Keratinocyte (primary cell): ENCODE data around the gene GOLGB1. TPM values are rescaled to one million over a fixed set of nuclear protein-coding genes. Genes with fewer than 3 reads are reported as not detected.

ENCODE experiments used
- DNase-seq: peaks from one replicate; pipeline ENCODE4 v3.0.0-alpha.2; 2011; ENCODE audit warnings: low read depth, missing footprints, low spot score
- FAIRE-seq: peaks from 2 replicates; lab custom pipeline; 2011; peaks lifted over from hg19 to GRCh38; lab: Jason Lieb, UNC
- H2AFZ ChIP-seq: 2 replicates; pipeline ENCODE4 v1.6.0; 2012; ENCODE audit warnings: low read length, control low read depth, inconsistent platforms; ENCODE audit not compliant: control insufficient read depth
- H3K27ac ChIP-seq: 2 replicates; pipeline ENCODE4 v1.5.1; 2011; ENCODE audit warnings: low read length; ENCODE audit not compliant: control insufficient read depth, insufficient read depth
- H3K27me3 ChIP-seq: 3 replicates; pipeline ENCODE4 v1.6.0; 2011; ENCODE audit warnings: low read length; ENCODE audit not compliant: control insufficient read depth, insufficient read depth; ENCODE audit errors: extremely low read depth
- H3K36me3 ChIP-seq, 2 experiments: 2 replicates in 1 of 2; 3 replicates in 1 of 2; pipeline ENCODE4 v1.5.1; 2011; ENCODE audit warnings: low read length in 2 of 2, mild to moderate bottlenecking in 1 of 2; ENCODE audit not compliant: control insufficient read depth in 2 of 2, insufficient read depth in 2 of 2; ENCODE audit errors: extremely low read depth in 1 of 2
- H3K4me1 ChIP-seq: 3 replicates; pipeline ENCODE4 v1.5.1; 2011; ENCODE audit warnings: low read length; ENCODE audit not compliant: control insufficient read depth, insufficient read depth; ENCODE audit errors: extremely low read depth
- H3K4me2 ChIP-seq: 3 replicates; pipeline ENCODE4 v1.6.0; 2011; ENCODE audit warnings: low read depth, low read length; ENCODE audit not compliant: control insufficient read depth, insufficient read depth; ENCODE audit errors: extremely low read depth
- H3K4me3 ChIP-seq, 3 experiments: fragments of 200-600 bp in 1 of 3; sonication (generic) in 1 of 3; 2 replicates in 2 of 3; 3 replicates in 1 of 3; pipeline ENCODE4 v1.5.1; 2011 to 2016; ENCODE audit warnings: low read length in 3 of 3, mild to moderate bottlenecking in 3 of 3, control low read depth in 2 of 3, inconsistent platforms in 1 of 3, low read depth in 1 of 3, mixed read lengths in 1 of 3, mixed run types in 1 of 3, moderate library complexity in 1 of 3; ENCODE audit not compliant: control insufficient read depth in 2 of 3, insufficient read depth in 2 of 3; ENCODE audit errors: extremely low read depth in 1 of 3
- H3K79me2 ChIP-seq: 2 replicates; pipeline ENCODE4 v1.6.0; 2012; ENCODE audit warnings: low read length; ENCODE audit not compliant: control insufficient read depth, insufficient read depth
- H3K9ac ChIP-seq: 3 replicates; pipeline ENCODE4 v1.6.0; 2011; ENCODE audit warnings: low read length; ENCODE audit not compliant: control insufficient read depth, insufficient read depth; ENCODE audit errors: extremely low read depth
- H3K9me1 ChIP-seq: 3 replicates; pipeline ENCODE4 v1.6.0; 2011; ENCODE audit warnings: low read length; ENCODE audit not compliant: control insufficient read depth, insufficient read depth; ENCODE audit errors: extremely low read depth
- H3K9me3 ChIP-seq: 2 replicates; pipeline ENCODE4 v1.5.1; 2012; ENCODE audit warnings: low read depth, low read length; ENCODE audit not compliant: control insufficient read depth
- H4K20me1 ChIP-seq: 3 replicates; pipeline ENCODE4 v1.6.0; 2011; ENCODE audit warnings: low read length; ENCODE audit not compliant: control insufficient read depth, insufficient read depth; ENCODE audit errors: extremely low read depth
- EZH2 ChIP-seq: IDR thresholded peaks from one replicate; pipeline ENCODE4 v1.6.1; 2012; ENCODE audit warnings: inconsistent platforms, mild to moderate bottlenecking, low read length, moderate library complexity
- dilution Hi-C: fragments of 300-500 bp; cut with MboI; formaldehyde crosslinking; loops from one replicate; pipeline ENCODE4 v1.7.0; 2020; ENCODE audit warnings: low sequenced_read_pairs; ENCODE audit not compliant: extremely low pct_ligation_motif_present
- polyA plus RNA-seq, 5 experiments: library from polyadenylated mRNA; depleted of rRNA in 3 of 5; stranded (reverse) in 3 of 5; stranded (forward) in 1 of 5; unstranded in 1 of 5; fragments of >200 nt; gene quantifications; 1 replicate in 1 of 5; 2 replicates in 3 of 5; 3 replicates in 1 of 5; pipeline versions ENCODE4 v1.2.1 to v1.2.3, GENCODE V29; 2011 to 2012; ENCODE audit warnings: missing spikeins in 2 of 5, low read depth in 1 of 5, low replicate concordance in 1 of 5
- TF ChIP-seq, protein P1 (sequence below), 3 experiments: IDR thresholded peaks in 1 of 3; conservative IDR thresholded peaks in 1 of 3; optimal IDR thresholded peaks in 1 of 3; 2 replicates in 2 of 3; 3 replicates in 1 of 3; pipeline versions ENCODE3 to v1.5.1; 2011; ENCODE audit warnings: low read length in 3 of 3, mild to moderate bottlenecking in 3 of 3, moderate library complexity in 2 of 3, control low read depth in 1 of 3, inconsistent platforms in 1 of 3; ENCODE audit not compliant: insufficient read depth in 2 of 3; ENCODE audit errors: extremely low read depth in 1 of 3

Gene GOLGB1
- polyA plus RNA-seq, 1 donor (not counting 4 experiments of a cell fraction or from before 2014, with no cell fraction given), result 21.7 TPM

DNA sequence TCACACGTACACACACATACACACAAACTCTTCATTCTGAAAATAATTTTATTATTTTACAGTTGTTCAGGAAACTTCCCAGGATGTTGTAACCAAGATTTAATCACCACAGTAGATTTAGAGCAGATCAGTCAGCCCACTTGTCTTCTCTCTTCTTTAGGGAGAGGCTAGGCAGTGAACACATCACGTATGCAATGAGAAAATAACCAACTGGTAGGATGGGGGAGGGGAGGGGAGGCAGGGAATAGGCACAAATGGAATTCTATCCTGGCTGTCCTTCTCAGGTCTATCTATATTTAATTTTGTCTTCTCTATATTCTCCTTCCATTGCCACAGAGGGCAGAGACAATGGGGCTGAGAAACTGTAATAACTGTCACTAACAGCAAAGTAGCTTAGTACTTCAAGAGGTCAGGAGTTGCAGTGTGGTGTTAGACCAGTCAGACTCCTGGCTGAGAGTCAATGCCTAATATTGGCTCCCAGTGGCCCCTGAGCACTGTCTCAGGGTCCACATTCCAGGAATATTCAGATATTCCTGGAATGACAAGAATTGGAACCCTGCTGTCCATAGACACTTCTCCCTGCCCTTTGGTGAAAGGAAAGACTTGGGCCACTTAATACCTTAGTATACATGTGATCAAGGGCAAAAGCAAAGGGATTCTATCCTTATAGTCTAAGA lies 86.2 kb downstream of the GOLGB1 start:
- Histone ChIP-seq H3K4me2 (no peak overlapping the region), H3K9me3 (no peaks in the 10 kb centered on the region), H3K4me3 (no peak overlapping the region), H3K36me3 (peaks cover 20 to 22% of the 10 kb centered on the region in 2 experiments), H3K4me1 (peaks cover 10% of the 10 kb centered on the region), H3K9me1 (no peaks in the 10 kb centered on the region), H4K20me1 (no peaks in the 10 kb centered on the region), H3K9ac (no peak overlapping the region), H3K27me3 (no peaks in the 10 kb centered on the region), H2AFZ (no peak overlapping the region), H3K79me2 (no peaks in the 10 kb centered on the region), H3K27ac (no peak overlapping the region)
- no peak for FAIRE-seq
- DNase-seq, result no peak
- no peak for TF ChIP-seq EZH2
- TF ChIP-seq, protein P1, sequence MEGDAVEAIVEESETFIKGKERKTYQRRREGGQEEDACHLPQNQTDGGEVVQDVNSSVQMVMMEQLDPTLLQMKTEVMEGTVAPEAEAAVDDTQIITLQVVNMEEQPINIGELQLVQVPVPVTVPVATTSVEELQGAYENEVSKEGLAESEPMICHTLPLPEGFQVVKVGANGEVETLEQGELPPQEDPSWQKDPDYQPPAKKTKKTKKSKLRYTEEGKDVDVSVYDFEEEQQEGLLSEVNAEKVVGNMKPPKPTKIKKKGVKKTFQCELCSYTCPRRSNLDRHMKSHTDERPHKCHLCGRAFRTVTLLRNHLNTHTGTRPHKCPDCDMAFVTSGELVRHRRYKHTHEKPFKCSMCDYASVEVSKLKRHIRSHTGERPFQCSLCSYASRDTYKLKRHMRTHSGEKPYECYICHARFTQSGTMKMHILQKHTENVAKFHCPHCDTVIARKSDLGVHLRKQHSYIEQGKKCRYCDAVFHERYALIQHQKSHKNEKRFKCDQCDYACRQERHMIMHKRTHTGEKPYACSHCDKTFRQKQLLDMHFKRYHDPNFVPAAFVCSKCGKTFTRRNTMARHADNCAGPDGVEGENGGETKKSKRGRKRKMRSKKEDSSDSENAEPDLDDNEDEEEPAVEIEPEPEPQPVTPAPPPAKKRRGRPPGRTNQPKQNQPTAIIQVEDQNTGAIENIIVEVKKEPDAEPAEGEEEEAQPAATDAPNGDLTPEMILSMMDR (optimal IDR thresholded peaks at IDR 0.05 in 1 of 3, IDR thresholded peaks at IDR 0.05 in 1 of 3, conservative IDR thresholded peaks at IDR 0.05 in 1 of 3; ENCODE audit: extremely low read depth in 1 of 3, insufficient read depth in 2 of 3, low read length in 3 of 3), result no peak
- dilution Hi-C loops, result no loop called here

DNA sequence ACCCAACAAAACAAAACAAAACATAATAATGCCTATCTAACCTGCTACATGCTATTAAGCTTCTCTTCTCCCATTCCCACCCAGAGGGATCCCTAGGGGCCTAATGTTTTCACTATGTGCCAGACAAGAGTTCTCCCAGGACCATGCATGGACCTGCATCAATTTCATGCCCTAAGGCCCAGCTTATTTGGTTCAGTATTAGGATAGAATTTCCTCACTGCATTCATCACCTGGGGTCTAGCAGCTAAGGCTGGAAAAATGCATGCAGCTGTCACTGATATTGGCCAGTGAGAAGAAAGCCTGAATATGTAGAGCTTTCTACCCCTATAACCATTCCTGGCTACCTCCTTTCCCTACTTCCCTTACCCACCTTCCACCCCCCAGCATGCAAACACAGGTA lies 86.8 kb downstream of the GOLGB1 start:
- Histone ChIP-seq H3K79me2 (no peaks in the 10 kb centered on the region), H2AFZ (no peak overlapping the region), H3K4me1 (peaks cover 10% of the 10 kb centered on the region), H4K20me1 (no peaks in the 10 kb centered on the region), H3K9me1 (no peaks in the 10 kb centered on the region), H3K36me3 (peaks cover 20 to 22% of the 10 kb centered on the region in 2 experiments), H3K4me3 (no peak overlapping the region), H3K9ac (no peak overlapping the region), H3K4me2 (no peak overlapping the region), H3K9me3 (no peaks in the 10 kb centered on the region), H3K27ac (no peak overlapping the region), H3K27me3 (no peaks in the 10 kb centered on the region)
- DNase-seq (no peak), FAIRE-seq (no peak)
- TF ChIP-seq, protein P1 (optimal IDR thresholded peaks at IDR 0.05 in 1 of 3, IDR thresholded peaks at IDR 0.05 in 1 of 3, conservative IDR thresholded peaks at IDR 0.05 in 1 of 3; ENCODE audit: extremely low read depth in 1 of 3, insufficient read depth in 2 of 3, low read length in 3 of 3), result no peak
- TF ChIP-seq EZH2, result no peak
- dilution Hi-C loops, result no loop called here
